ENCODE data around the gene MAPK14.

GRCh38 chr6:36019167-36019566 is 8.4 kb upstream of the MAPK14 start:
- TF ChIP-seq CTCF (IDR thresholded peaks at IDR 0.05; ENCODE audit: low read depth, low read length, poor library complexity, severe bottlenecking) (no peak), EZH2phosphoT487 (IDR thresholded peaks at IDR 0.05; ENCODE audit: borderline replicate concordance, low read length) (no peak)
